OCI-LY3 (cell line): Measurements from ENCODE around the gene PDE4A.

Experiments
- H2AFZ ChIP-seq: fragments of 200-600, 300-600 bp; shearing (Covaris generic); 2 replicates; pipeline ENCODE4 v1.6.0; 2014; ENCODE audit warnings: antibody characterized with exemption, low read depth, low read length
- H3K27ac ChIP-seq: fragments of 200-600, 300-600 bp; sonication (generic); 2 replicates; pipeline ENCODE4 v1.5.1; 2014; ENCODE audit warnings: mild to moderate bottlenecking, low read length, moderate library complexity, mixed read lengths
- H3K27me3 ChIP-seq: fragments of 200-600, 300-600 bp; sonication (generic); 2 replicates; pipeline ENCODE4 v1.6.1; 2014; ENCODE audit warnings: low read depth, low read length, mixed read lengths
- H3K36me3 ChIP-seq: fragments of 200-600, 300-600 bp; sonication (generic); replicated peaks from 2 replicates; pipeline ENCODE3; 2014; ENCODE audit warnings: low read depth, low read length, mixed read lengths
- H3K4me1 ChIP-seq: fragments of 300-600, 200-600 bp; sonication (generic); 2 replicates; pipeline ENCODE4 v1.6.1; 2014; ENCODE audit warnings: low read length, mixed read lengths
- H3K4me2 ChIP-seq: fragments of 200-600, 300-600 bp; sonication (generic); 2 replicates; pipeline ENCODE4 v1.6.1; 2014; ENCODE audit warnings: low read length, mixed read lengths
- H3K4me3 ChIP-seq: fragments of 300-600, 200-600 bp; sonication (generic); 2 replicates; pipeline ENCODE4 v1.5.1; 2014; ENCODE audit warnings: antibody characterized with exemption, mild to moderate bottlenecking, low read length, moderate library complexity
- H3K79me2 ChIP-seq: fragments of 300-600, 200-600 bp; shearing (Covaris generic); 2 replicates; pipeline ENCODE4 v1.6.1; 2014; ENCODE audit warnings: mild to moderate bottlenecking, low read length, mixed read lengths
- H3K9ac ChIP-seq: fragments of 300-600, 200-600 bp; shearing (Covaris generic); 2 replicates; pipeline ENCODE4 v1.6.0; 2014; ENCODE audit warnings: mild to moderate bottlenecking, low read length, moderate library complexity
- H3K9me3 ChIP-seq: fragments of 200-600, 300-600 bp; shearing (Covaris generic); 2 replicates; pipeline ENCODE4 v1.6.1; 2014; ENCODE audit warnings: low read length, mixed read lengths; ENCODE audit not compliant: insufficient read depth
- H4K20me1 ChIP-seq: fragments of 200-600, 300-600 bp; sonication (generic); 2 replicates; pipeline ENCODE4 v1.6.1; 2016; ENCODE audit warnings: low read length, mixed read lengths; ENCODE audit not compliant: insufficient read depth
- EZH2phosphoT487 ChIP-seq: fragments of 200-600 bp; shearing (Covaris generic); IDR thresholded peaks from 2 replicates; pipeline ENCODE4 v1.6.1; 2018; ENCODE audit warnings: antibody characterized with exemption, mixed run types, low read depth
- TF ChIP-seq, protein P1 (sequence below): fragments of 200-600, 300-600 bp; sonication (generic); IDR thresholded peaks from 2 replicates; pipeline ENCODE4 v1.5.1; 2014; ENCODE audit warnings: antibody characterized with exemption, low read length, low read depth

The PDE4A gene

DNA sequence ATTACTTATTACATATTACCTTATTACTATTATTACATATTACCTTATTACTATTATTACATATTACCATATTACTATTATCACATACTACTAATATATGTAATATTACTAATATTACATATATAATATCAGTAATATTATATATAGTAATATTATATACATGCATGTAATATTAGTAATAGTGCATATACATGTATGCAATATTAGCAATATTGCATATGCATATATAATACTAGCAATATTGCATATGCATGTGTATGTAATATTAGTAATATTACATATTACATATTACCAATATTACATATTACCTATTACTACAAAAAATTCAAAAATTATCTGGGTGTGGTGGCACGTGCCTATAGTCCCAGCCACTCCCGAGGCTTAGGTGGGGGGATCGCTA, 22.4 kb downstream of the PDE4A start:
- H3K27me3 ChIP-seq = peaks cover 6% of the 10 kb centered on the region; the same call in 1 of the 2 replicates
- H3K4me2 ChIP-seq = no peak overlapping the region
- H3K27ac ChIP-seq = no peak overlapping the region
- H3K4me3 ChIP-seq = no peak overlapping the region
- no peaks in the 10 kb centered on the region for H4K20me1 ChIP-seq
- no peak overlapping the region for H2AFZ ChIP-seq
- TF ChIP-seq, protein P1, sequence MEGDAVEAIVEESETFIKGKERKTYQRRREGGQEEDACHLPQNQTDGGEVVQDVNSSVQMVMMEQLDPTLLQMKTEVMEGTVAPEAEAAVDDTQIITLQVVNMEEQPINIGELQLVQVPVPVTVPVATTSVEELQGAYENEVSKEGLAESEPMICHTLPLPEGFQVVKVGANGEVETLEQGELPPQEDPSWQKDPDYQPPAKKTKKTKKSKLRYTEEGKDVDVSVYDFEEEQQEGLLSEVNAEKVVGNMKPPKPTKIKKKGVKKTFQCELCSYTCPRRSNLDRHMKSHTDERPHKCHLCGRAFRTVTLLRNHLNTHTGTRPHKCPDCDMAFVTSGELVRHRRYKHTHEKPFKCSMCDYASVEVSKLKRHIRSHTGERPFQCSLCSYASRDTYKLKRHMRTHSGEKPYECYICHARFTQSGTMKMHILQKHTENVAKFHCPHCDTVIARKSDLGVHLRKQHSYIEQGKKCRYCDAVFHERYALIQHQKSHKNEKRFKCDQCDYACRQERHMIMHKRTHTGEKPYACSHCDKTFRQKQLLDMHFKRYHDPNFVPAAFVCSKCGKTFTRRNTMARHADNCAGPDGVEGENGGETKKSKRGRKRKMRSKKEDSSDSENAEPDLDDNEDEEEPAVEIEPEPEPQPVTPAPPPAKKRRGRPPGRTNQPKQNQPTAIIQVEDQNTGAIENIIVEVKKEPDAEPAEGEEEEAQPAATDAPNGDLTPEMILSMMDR = no peak
- TF ChIP-seq EZH2phosphoT487 = no peak
- peaks cover 11% of the 10 kb centered on the region for H3K4me1 ChIP-seq
- no peaks in the 10 kb centered on the region for H3K9me3 ChIP-seq
- H3K9ac ChIP-seq = no peak overlapping the region
- H3K36me3 ChIP-seq = no peaks in the 10 kb centered on the region
- H3K79me2 ChIP-seq = no peaks in the 10 kb centered on the region

DNA sequence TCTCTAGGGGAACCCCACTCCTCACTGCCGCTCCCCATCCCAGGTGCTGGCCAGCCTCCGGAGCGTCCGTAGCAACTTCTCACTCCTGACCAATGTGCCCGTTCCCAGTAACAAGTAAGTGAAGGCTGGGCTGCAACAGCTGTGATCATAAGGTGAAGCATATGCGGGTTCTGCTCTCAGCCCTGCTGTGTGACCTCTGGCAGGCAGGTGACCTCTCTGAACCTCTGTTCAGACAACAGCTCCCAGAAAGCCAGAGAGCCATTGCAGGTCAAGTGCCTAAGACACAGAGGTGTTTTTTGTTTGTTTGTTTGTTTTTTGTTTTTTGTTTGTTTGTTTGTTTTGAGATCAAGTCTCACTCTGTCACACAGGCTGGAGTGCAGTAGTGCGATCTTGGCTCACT, 28.7 kb downstream of the PDE4A start:
- TF ChIP-seq, protein P1 = no peak
- TF ChIP-seq EZH2phosphoT487 = no peak
- Histone ChIP-seq H3K9me3 (no peaks in the 10 kb centered on the region), H3K4me2 (no peak overlapping the region), H3K4me3 (no peak overlapping the region), H3K9ac (no peak overlapping the region), H4K20me1 (no peaks in the 10 kb centered on the region), H3K27me3 (peaks cover 8% of the 10 kb centered on the region; the same call in 1 of the 2 replicates), H3K36me3 (no peaks in the 10 kb centered on the region), H3K27ac (no peak overlapping the region), H2AFZ (no peak overlapping the region), H3K79me2 (no peaks in the 10 kb centered on the region), H3K4me1 (peaks cover 11% of the 10 kb centered on the region)

DNA sequence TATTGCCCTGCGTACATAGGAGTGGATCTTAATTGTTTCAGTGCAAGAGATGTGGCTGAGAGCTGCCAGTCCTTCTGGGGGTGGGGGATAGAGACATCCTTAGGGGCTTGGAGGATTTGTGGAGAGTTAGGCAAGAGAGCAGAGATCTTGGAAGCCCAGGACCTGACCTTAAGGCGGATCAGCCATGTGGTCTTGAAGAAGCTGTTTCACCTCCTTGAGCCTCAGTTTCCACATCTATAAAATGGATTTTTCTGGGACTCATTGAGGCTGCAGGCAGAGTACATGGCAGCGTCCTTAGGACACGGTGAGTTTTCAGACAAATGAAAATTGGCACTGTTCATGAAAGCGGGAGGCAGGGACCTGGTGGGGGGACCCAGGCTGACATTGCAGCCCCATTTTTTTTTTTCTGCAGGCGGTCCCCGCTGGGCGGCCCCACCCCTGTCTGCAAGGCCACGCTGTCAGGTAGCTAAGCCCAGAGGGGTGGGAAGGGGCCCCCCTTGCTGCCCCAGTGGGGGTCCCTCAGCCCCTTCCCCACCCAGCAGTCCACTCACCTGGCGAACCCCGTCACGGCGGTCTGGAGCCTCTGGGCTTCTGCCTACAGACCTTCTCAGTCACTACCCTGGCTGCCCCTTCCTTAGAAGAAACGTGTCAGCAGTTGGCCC, 30.0 kb downstream of the PDE4A start:
- H3K4me2 ChIP-seq = no peak overlapping the region
- H2AFZ ChIP-seq = no peak overlapping the region
- H3K36me3 ChIP-seq = no peaks in the 10 kb centered on the region
- H3K4me1 ChIP-seq = peaks cover 11% of the 10 kb centered on the region
- H3K79me2 ChIP-seq = no peaks in the 10 kb centered on the region
- H3K9ac ChIP-seq = no peak overlapping the region
- peaks cover 11% of the 10 kb centered on the region; the same call in 1 of the 2 replicates for H3K27me3 ChIP-seq
- TF ChIP-seq, protein P1 = no peak
- TF ChIP-seq EZH2phosphoT487 = no peak
- no peak overlapping the region for H3K27ac ChIP-seq
- H3K9me3 ChIP-seq = no peaks in the 10 kb centered on the region
- no peak overlapping the region for H3K4me3 ChIP-seq
- H4K20me1 ChIP-seq = no peaks in the 10 kb centered on the region

DNA sequence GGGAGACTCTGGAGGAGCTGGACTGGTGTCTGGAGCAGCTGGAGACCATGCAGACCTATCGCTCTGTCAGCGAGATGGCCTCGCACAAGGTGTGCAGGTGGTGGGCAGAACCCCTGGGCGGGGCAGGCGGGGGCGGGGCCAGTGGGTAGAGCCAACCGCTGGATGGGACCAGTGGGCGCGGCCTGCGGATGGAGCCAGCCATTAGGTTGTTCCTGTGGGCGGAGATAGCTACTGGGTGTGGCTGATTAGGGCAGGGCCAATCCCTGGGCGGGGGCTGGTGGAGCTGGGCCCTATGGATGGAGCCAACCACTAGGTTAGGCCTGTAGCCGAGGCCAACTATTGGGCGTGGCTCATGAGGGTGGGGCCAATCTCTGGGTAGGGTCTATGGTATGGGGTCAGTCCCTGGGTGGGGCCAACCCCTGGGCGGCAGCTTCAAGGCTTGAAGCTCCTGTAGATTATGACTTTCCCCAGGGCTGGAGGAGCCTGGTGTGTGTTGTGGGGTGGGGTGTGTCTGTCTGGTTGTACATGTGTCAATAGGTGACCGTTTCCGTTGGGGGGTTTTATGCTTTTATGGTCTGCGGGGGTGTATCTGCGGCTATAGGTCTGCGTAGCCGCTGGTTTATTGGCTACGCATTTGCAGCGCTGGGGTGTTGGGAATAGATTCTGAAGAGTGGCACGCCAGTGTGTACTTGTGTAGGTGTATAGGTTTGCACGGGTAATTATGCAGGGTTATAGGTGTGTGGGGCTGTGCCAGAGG, 30.7 kb downstream of the PDE4A start:
- Histone ChIP-seq H3K4me3 (no peak overlapping the region), H3K4me2 (no peak overlapping the region), H3K9ac (no peak overlapping the region), H3K36me3 (no peaks in the 10 kb centered on the region), H3K27ac (no peak overlapping the region), H3K79me2 (no peaks in the 10 kb centered on the region), H4K20me1 (no peaks in the 10 kb centered on the region), H3K27me3 (peaks cover 14% of the 10 kb centered on the region; the same call in 1 of the 2 replicates), H3K9me3 (no peaks in the 10 kb centered on the region), H2AFZ (no peak overlapping the region), H3K4me1 (peaks cover 9% of the 10 kb centered on the region)
- TF ChIP-seq, protein P1 = no peak
- no peak for TF ChIP-seq EZH2phosphoT487
